ENCODE measurements around the gene CTXN1.
"Not testable (repeated sequence)": the region's sequence is repeated elsewhere in the genome, so short reads cannot be mapped to it uniquely, and the experiment has no call there.

CTXN1 gene

DNA sequence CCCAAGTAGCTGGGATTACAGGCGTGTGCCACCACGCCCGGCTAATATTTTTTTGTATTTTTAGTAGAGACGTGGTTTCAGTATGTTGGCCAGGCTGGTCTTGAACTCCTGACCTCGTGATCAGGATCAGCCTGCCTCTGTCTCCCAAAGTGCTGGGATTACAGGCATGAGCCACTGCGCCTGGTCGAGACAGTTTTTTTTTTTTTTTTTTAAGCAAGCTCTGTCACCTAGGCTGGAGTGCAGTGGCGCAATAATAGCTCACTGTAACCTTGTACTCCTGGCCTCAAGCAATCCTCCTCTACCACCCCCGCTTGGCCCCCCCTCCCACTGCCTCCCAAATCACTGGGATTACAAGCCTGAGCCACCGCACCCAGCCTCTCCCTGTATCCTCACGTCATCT is 28.6 kb downstream of the CTXN1 start:
- DNase-seq = no peak

DNA sequence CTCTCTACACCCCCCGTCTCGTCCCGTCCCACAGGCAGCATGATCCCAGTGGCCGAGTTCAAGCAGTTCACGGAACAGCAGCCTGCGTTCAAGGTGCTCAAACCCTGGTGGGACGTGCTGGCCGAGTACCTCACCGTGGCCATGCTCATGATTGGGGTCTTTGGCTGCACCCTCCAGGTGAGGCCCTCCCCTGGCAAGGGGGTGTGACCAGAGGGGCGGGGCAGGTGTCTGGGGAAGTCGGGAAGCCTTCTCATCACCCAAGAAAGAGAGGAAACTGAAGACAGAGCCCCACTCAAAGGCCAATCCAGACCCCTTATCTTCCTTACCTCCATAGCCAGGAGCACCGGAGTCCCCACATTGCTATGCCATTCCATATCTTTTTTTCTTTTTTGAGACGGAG is 30.4 kb downstream of the CTXN1 start:
- DNase-seq = no peak

DNA sequence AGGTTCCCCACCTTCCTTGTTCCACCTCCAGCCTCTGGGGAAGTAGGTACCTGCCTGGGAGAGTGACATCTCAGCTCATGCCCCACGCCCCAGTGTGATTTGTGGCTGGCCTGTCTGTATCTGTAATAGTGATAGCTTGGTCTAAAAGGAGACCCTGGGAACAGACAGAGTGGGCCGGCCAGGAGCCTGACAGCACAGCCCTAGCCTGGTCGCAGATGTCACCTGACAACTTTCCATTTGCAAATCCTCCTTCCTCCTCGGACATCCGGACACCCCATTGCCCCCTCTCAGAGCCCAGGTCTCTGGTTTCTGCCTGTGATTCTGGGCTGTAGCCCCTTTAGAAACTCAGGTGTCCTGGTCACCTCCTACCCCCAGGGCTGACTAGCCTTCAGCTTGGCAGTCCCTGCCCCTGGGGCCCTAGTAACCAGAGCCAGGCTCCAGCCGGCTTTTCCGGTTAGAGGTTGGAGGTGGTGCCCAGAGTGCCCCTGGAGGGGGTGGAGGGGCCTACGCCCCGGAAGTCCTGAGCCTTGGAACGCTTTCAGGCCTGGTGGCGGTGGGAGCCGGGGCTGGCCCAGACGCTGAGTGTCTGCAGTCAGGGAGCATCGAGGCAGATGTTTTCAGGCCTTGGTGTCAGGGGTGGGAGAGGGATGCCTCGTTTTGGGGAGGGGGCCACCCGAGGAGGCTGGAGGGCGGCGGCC is 31.2 kb downstream of the CTXN1 start:
- DNase-seq = no peak

DNA sequence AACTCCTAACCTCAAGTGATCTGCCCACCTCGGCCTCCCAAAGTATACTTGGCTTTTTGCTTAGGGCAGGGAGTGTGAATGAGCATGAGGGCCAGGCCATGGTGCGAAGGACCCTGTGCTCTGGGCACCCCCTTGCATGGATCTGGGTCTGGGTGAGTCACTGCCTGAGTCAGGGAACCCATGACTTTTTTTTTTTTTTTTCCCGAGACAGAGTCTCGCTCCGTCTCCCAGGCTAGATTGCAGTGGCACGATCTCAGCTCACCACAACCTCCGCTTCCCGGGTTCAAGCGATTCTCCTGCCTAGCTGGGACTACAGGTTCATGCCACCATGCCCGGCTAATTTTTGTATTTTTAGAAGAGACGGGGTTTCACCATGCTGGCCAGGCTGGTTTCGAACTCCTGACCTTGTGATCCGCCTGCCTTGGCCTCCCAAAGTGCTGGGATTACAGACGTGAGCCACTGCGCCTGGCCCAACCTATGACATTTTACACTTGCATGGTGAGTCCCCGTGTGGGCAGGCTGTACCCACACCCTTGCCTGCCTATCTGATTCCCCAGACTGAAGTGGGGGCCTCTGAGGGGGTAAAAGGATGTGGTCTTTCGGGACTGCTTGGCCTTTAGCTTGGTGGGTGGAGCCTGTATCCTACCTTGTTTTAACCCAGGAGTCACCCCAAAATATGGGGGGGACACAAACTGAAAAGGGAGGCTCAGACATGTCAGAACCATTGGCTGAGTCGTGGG is 32.4 kb downstream of the CTXN1 start:
- DNase-seq = not testable (repeated sequence)

DNA sequence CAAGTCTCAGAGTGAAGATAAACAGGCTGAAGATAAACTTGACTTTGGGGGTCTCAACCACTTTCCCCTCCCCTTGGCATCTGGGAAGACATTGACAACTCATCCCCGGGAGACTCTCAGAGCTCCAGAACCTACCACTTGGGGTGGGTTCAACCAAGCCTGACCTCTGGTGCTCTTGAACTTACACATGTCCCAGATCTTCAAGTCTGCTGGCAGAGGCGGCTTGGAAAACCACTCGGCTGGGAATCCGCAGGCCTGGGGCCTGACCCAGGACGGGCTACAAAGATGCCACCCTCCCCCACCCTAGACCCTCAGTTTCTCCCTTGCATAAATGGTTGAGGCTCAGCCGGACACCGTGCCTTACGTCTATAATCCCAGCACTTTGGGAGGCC is 37.1 kb downstream of the CTXN1 start:
- DNase-seq = no peak

DNA sequence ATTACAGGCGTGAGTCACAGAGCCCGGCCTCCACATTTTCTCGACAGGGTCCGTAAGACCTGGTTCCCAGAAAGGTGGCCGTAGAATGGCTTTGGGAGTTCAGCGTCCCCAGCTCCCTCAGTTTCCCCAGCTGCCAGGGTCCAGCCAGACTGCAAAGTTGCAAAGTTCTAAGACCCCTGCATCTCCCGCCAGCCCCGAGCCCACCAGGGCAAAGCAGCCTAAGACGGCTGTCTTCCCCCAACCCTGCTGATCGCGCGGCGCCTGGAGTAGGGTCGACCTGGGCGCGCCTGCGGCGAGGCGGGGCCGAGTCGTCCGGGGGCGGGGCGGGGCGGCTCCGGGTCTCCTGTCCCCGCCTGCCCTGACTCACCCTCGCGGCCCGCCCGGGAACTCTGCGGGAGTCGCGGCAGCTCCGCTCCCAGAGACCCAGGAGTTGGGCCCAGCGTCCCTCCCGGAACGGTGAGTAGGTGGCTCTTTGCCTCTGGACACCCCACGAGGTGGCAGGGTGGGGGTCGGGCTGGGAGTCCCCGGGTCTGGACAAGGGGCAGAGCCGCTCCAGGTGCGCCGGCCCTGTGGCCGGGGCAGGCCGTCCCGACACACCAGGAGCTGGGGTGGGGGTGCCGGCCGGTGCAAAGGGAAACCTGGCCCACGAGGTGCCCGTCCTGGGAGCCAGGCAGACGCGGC is 37.6 kb downstream of the CTXN1 start, which contains the start of gene LRRC8E:
TSS of gene LRRC8E (plus strand) at position 366 of the 681 bp plus-strand sequence. CDS start 7,094 bp downstream, outside the sequence.
- no peak for DNase-seq

DNA sequence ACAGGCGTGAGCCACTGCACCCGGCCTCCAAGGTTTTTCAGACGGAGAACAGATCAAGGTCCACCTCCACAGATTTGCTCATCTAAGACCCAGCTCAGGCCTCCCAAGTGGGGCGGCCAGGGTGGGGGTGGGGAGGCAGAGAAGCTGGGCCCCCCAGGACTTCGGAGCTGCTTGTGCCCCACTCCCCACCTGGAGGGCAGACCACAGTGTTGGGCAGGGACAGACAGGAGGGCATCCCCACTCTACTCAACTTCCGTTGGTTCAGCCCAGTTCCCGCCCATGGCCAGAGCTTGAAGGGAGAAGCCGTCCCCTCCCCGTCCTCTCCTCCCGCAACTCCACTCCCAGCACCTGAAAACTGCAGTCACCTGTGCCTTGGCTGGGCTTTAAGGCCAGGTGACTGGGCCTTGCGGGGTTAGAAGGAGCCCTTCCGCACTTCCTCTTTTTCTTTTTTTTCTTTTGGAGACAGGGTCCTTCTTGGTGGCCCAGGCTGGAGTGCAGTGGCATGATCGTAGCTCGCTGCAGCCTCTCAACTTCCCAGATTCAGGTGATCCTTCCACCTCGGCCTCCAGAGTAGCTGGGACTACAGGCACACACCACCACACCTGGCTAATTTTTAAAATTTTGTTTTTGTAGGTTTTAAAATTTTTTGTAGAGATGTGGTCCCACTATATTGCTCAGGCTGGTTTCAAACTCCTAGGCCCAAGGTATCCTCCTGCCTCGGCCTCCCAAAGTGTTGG is 38.4 kb downstream of the CTXN1 start:
- DNase-seq = no peak

DNA sequence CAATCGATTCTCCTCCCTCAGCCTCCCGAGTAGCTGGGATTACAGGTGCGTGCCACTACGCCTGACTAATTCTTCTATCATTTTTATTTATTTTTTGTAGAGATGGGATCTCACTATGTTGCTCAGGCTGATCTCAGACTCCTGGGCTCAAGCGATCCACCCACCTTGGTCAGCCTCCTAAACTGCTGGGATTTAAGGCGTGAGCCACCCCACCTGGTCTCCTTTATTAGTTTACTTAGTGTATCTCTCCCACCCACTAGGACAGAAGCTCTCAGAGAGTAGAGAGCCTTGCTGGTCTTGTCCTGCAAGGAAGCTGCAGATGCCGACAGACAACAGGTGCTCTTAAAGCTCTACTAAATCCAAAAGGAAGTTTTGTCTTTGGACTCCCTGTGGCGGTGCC is 40.1 kb downstream of the CTXN1 start:
- no peak for DNase-seq

DNA sequence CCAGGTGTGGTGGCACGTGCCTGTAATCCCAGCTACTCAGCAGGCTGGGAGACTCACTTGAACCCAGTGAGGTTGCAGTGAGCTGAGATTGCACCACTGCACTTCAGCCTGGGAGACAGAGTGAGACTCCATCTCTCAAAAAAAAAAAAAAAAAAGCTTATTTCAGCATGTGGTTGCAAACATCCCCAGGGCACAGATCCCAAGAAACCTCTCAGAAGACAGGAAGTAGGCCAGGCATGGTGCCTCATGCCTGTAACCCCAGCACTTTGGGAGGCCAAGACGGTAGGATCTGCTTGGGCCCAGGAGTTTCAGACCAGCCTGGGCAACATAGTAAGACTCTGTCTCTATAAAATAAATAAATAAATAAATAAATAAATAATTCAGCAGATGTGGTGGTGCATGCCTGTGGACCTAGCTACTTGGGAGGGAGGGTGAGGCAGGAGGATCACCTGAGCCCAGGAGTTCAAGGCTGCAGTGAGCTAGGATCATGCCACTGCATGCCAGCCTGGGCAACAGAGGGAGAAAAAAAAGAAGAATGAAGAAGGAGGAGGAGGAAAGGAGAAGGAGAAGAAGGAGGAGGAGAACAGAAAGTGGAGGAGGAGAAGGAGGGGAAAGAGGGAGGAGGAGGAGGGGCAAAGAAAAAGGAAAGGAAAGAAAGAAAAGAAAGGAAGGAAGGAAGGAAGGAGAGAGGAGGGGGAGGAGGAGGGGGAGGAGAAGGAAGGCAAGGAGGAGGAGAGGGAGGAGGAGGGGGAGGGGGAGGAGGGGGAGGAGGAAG is 42.0 kb downstream of the CTXN1 start:
- no peak for DNase-seq

DNA sequence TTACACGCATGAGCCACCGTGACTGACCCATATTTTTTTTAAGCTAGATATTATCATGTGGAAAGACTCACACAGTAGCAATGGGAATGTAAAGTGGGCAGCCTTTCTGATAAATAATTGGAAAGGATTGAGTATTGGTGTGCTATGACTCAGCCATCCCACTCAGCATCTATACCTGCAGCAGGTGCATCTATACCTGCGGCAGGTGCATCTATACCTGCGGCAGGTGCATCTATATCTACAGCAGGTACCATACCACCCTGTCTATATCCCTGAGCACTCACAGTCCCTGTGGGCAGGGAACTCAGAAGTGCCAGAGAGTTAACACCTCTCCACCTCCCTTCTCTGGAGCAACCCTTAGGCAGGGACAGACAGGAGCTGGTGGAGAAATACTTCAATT is 42.8 kb downstream of the CTXN1 start:
- no peak for DNase-seq

DNA sequence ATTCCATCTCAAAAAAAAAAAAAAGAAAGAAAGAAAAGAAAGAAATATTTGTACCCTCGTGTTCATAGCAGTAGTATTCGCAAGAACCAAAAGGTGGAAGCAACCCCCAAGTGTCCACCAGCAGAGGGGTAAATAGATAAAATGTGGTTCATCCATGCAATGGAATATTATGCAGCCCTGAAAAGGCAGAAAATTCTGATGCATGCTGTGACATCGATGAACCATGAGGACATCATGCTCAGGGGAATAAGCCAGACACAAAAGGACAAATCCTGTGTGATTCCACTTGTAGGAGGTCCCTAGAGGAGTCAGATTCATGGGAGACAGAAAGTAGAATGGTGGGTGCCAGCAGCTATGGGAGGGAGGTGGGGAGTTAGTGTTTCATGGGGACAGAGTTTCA is 44.0 kb downstream of the CTXN1 start:
- no peak for DNase-seq

DNA sequence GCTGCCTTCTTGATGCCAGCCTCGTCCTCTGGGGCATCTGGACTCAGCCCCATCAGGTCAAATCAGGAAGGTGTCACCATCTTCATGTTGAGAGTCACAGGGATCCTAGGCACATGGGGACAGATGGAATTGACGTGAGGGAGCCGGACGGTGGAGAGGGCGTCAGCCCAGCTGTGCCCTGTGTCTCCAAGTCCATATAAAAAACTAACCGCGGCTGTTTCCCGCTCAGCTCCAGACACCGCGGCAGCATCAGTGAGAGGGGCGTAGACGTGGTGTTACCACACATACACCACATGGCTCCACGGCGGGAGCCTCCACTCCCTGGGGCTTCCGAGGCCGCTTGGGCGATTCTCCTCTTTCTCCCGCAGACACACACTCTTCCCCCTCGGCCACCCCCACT is 46.1 kb downstream of the CTXN1 start:
- DNase-seq = no peak

DNA sequence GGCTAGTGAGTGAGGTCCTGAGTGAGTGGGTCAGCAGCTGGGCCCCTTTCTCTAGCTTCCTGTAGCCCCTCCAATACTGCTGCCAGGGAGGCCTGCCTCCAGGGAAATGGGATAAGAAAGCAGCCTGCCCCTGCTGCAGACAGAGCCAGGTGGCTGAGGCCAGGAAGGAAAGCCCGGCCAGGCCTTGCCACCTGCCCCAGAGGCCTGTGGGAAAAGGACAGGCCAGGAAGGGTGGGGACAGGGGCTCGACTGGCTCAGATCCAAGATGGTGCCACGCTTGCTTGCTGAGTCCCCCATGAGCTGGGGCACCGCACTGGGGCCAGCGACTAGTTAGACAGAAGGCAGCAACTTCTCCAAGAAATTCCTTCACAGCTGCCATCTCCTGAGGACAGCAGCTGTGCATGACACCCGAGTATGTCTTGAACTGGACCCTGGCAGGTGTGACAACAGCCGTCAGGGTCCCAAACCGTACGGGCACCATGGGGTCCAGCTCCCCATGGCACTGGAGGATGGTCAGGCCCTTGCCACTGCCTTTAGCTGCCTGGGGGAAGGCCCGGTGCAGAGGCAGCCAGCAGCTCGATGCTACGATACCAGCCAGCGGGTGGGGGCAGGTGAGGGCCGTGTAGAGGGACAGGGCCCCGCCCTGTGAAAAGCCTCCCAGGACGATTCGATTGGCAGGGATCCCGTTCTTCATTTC is 46.7 kb downstream of the CTXN1 start:
- DNase-seq = no peak

DNA sequence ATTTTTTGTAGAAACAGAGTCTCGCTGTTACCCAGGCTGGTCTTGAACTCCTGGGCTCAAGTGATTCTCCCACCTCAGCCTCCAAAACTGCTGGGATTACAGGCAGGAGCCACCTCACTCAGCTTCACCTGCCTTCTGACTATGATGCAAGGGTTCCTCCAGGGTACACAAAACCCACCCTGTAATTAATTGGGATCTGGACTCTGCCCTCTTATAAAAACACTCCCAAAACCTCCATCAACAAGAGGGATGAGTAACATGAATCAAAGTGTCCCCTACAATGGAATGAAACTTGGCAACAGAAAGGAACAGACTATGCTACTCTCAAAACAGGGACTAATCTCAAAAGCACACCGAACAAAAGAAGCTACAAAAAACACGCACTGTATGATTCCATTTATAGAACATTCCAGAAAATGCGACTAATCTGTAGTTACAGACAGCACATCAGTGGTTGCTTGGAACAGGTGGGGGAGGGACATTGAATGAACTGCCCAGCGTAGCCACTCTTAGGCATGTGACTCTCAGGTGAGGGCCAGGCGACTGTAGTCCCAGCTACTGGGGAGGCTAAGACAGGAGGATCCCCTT is 48.6 kb downstream of the CTXN1 start:
- no peak for DNase-seq

DNA sequence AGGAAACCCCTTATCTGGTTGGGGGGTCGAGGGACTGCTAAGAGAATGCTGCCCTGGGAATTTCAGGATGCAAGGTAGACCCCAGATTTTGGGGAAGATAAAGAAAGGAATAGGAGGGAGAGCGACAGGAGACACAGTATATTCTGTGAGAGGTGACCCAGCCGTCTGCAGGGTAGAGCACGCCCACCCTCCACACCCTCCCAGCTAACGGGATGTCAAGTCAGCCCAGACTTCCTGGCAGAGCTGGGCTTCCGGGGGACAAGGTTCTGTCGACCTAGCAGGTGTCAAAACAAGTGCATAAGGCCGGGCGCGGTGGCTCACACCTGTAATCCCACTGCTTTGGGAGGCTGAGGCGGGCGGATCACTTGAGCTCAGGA is 51.0 kb downstream of the CTXN1 start:
- DNase-seq = no peak
